ENCODE data around the gene NRXN3. TPM values are rescaled to one million over a fixed set of nuclear protein-coding genes. Genes with fewer than 3 reads are reported as not detected.

NRXN3 gene
- total RNA-seq, 1 experiment from 2014 or later: not detected

GRCh38 chr14:79437951-79438350 lies 1267.8 kb downstream of the NRXN3 start:
- ChIA-PET CTCF (no interaction called here), POLR2A (no interaction called here), RAD21 (ENCODE audit: low non-redundant PET in 1 of 2, low total read pairs in 2 of 2, uncharacterized antibody in 2 of 2, unreplicated experiment in 2 of 2) (no interaction called here)
- H2AFZ ChIP-seq (ENCODE audit: low read depth, low read length, poor library complexity, severe bottlenecking): no peak overlapping the region
- no peak overlapping the region for H3K4me3 ChIP-seq (replicated peaks in 1 of 2; ENCODE audit: low read depth in 1 of 2, low read length in 2 of 2)
- intact Hi-C loops (cut with micrococcal nuclease): no loop called here
- peaks cover 5 to 18% of the 10 kb centered on the region in 2 experiments; a peak in 2 of 4 replicates for H3K9me3 ChIP-seq (ENCODE audit: control insufficient read depth in 1 of 2, insufficient read depth in 1 of 2, low read depth in 1 of 2, low read length in 2 of 2)
- no peaks in the 10 kb centered on the region for H3K27me3 ChIP-seq (ENCODE audit: insufficient read depth, low read length)
- ATAC-seq (no peak), DNase-seq (ENCODE audit: low read depth, low spot score) (no peak)
- H3K27ac ChIP-seq (ENCODE audit: low read depth, low read length): no peak overlapping the region
- no peaks in the 10 kb centered on the region for H4K20me1 ChIP-seq (ENCODE audit: insufficient read depth)
- no peaks in the 10 kb centered on the region for H3K9me2 ChIP-seq (ENCODE audit: insufficient read depth)
- H3K9ac ChIP-seq (ENCODE audit: low read length): no peak overlapping the region
- TF ChIP-seq TCF7L2 (IDR thresholded peaks at IDR 0.05; ENCODE audit: borderline replicate concordance, extremely low read depth, insufficient read depth, insufficient read length) (no peak), CEBPB (IDR thresholded peaks at IDR 0.05; ENCODE audit: low read depth) (no peak)
- no peaks in the 10 kb centered on the region for H3K36me3 ChIP-seq (ENCODE audit: control insufficient read depth in 1 of 2, insufficient read depth in 2 of 2, low read length in 2 of 2)
- no peaks in the 10 kb centered on the region for H3K4me1 ChIP-seq (ENCODE audit: control insufficient read depth in 1 of 2, insufficient read depth in 2 of 2, low read length in 2 of 2)
- no peak overlapping the region for H3K4me2 ChIP-seq (ENCODE audit: low read length)
- no peaks in the 10 kb centered on the region for H3K79me2 ChIP-seq (ENCODE audit: insufficient read depth, low read length)
- no TSS peak for BruUV-seq (replicated peaks)

- RAD21 ChIA-PET (ENCODE audit: low non-redundant PET in 1 of 2, low total read pairs in 2 of 2, uncharacterized antibody in 2 of 2, unreplicated experiment in 2 of 2): no interaction called here
- H3K36me3 ChIP-seq (ENCODE audit: control insufficient read depth in 1 of 2, insufficient read depth in 2 of 2, low read length in 2 of 2): no peaks in the 10 kb centered on the region
- H3K27ac ChIP-seq (ENCODE audit: low read depth, low read length): no peak overlapping the region
- H3K9me3 ChIP-seq (ENCODE audit: control insufficient read depth in 1 of 2, insufficient read depth in 1 of 2, low read depth in 1 of 2, low read length in 2 of 2): peaks cover 5 to 17% of the 10 kb centered on the region in 2 experiments; a peak in 2 of 4 replicates
- no peaks in the 10 kb centered on the region for H3K9me2 ChIP-seq (ENCODE audit: insufficient read depth)
- H3K27me3 ChIP-seq (ENCODE audit: insufficient read depth, low read length): no peaks in the 10 kb centered on the region
- H4K20me1 ChIP-seq (ENCODE audit: insufficient read depth): no peaks in the 10 kb centered on the region
- ATAC-seq: no peak
- no peak overlapping the region for H2AFZ ChIP-seq (ENCODE audit: low read depth, low read length, poor library complexity, severe bottlenecking)
- no peak for TF ChIP-seq ZBTB33 (IDR thresholded peaks at IDR 0.05; ENCODE audit: extremely low read depth, insufficient replicate concordance, low read length)
- no peak for TF ChIP-seq POLR2AphosphoS5 (IDR thresholded peaks at IDR 0.05; ENCODE audit: low read depth, low read length)
- TF ChIP-seq SP1 (IDR thresholded peaks at IDR 0.05; ENCODE audit: low read depth): no peak
- TF ChIP-seq CEBPB (IDR thresholded peaks at IDR 0.05; ENCODE audit: low read depth): no peak
- no peak for TF ChIP-seq EGR1 (IDR thresholded peaks at IDR 0.05; ENCODE audit: low read depth)
- TF ChIP-seq JUND (IDR thresholded peaks at IDR 0.05): no peak
- no peak for TF ChIP-seq EZH2phosphoT487 (IDR thresholded peaks at IDR 0.05; ENCODE audit: borderline replicate concordance)
- no peak for TF ChIP-seq CTCF (IDR thresholded peaks at IDR 0.05 in 2 of 3, conservative IDR thresholded peaks at IDR 0.05 in 1 of 3; ENCODE audit: borderline replicate concordance in 1 of 3, insufficient read depth in 1 of 3, low read depth in 2 of 3, low read length in 2 of 3)
- no peak for TF ChIP-seq SRF (IDR thresholded peaks at IDR 0.05; ENCODE audit: low read depth)
- no peak for TF ChIP-seq RAD21 (IDR thresholded peaks at IDR 0.05; ENCODE audit: low read depth)
- TF ChIP-seq FOSL1 (IDR thresholded peaks at IDR 0.05; ENCODE audit: low read depth): no peak
- no peak for TF ChIP-seq ZNF274 (IDR thresholded peaks at IDR 0.05; ENCODE audit: low read depth, low read length)
- H3K4me2 ChIP-seq (ENCODE audit: low read length): no peak overlapping the region
- POLR2A ChIA-PET: no interaction called here
- no peak for DNase-seq (ENCODE audit: low read depth, low spot score)
- no peaks in the 10 kb centered on the region for H3K79me2 ChIP-seq (ENCODE audit: insufficient read depth, low read length)
- BruUV-seq (replicated peaks): no TSS peak
- no peak overlapping the region for H3K9ac ChIP-seq (ENCODE audit: low read length)
- CTCF ChIA-PET: no interaction called here
- H3K4me1 ChIP-seq (ENCODE audit: control insufficient read depth in 1 of 2, insufficient read depth in 2 of 2, low read length in 2 of 2): no peaks in the 10 kb centered on the region
- intact Hi-C loops (cut with micrococcal nuclease): no loop called here
- no peak overlapping the region for H3K4me3 ChIP-seq (replicated peaks in 1 of 2; ENCODE audit: low read depth in 1 of 2, low read length in 2 of 2)
Observed at GRCh38 chr14:79438696-79439342, 1268.6 kb downstream of the NRXN3 start.

Measured in HCT116 (cell line).